ENCODE measurements around the gene KARS1.

GRCh38 chr16:75578212-75578611 is 69.3 kb downstream of the KARS1 start:
- no peak for TF ChIP-seq CTCF (conservative IDR thresholded peaks at IDR 0.05)
- no peak for TF ChIP-seq ZFX (IDR thresholded peaks at IDR 0.05)
